GM18868 (cell line): ENCODE results near the gene RGL2.
A peak's percentile ranks its signal among the peaks of the same experiment; 100 is the strongest.
"Not testable (repeated sequence)": the region's sequence is repeated elsewhere in the genome, so short reads cannot be mapped to it uniquely, and the experiment has no call there.

Experiments
- ATAC-seq: cut with Tn5 transposase; IDR thresholded peaks from one replicate; pipeline ENCODE4 v1.9.1; 2021; ENCODE audit warnings: mild to moderate bottlenecking, moderate library complexity; ENCODE audit not compliant: unreplicated experiment

RGL2 gene

GRCh38 chr6:33294086-33294823, 4.5 kb downstream of the RGL2 start:
- ATAC-seq = no peak

GRCh38 chr6:33292996-33293682, 5.6 kb downstream of the RGL2 start:
- ATAC-seq = no peak

DNA sequence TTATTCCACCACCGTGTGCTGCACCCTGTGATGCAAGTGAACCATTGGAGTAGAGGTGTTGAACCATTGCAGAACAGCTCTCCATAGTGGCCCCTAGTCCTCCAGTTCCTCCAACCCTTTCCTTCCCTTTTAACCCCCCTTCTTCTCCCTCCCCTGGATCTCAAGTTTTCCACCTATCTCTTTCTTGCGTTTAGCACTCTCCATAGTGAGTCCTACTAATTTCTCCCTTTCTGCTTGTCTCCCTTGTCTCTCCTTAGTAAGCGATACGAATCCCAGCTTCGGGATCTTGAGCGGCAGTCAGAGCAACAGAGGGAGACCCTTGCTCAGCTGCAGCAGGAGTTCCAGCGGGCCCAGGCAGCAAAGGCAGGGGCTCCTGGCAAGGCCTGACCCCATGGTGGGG, 8.3 kb downstream of the RGL2 start:
- ATAC-seq = no peak

DNA sequence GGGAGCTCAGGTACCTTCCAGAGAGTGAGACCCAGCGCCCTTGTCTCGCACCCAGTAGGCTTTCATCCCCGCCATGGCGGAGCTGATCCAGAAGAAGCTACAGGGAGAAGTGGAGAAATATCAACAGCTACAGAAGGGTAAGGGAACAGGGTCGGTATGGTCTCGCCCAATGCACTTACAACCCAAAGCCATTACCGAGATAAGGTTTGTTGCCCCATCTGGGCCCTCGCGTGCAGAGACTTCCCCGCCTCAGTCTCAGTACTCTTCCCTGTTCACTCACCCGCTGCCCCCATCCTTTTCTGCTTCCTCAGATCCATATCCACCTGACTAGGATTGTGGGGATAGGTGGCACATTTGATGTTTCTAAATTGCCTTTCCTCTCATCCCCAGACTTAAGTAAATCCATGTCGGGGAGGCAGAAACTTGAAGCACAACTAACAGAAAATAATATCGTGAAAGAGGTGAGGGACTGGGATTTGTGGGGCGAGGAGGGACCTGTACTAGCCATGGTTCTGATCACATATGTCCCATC, 8.9 kb downstream of the RGL2 start:
- ATAC-seq = peak; percentile 17

- peak; percentile 84 for ATAC-seq
These were observed 9.6 kb downstream of the RGL2 start, which contains the start of the genes PFDN6 and WDR46 for GRCh38 chr6:33288921-33289783. Gene PFDN6 (plus strand): TSS chr6:33289601. CDS start chr6:33289857, 256 bp downstream. Gene WDR46 (minus strand): TSS chr6:33289239. CDS start chr6:33289170, 69 bp downstream.

- ATAC-seq = peak; percentile 9
These were observed 10.4 kb downstream of the RGL2 start for GRCh38 chr6:33288141-33288920.

- no peak for ATAC-seq
These were observed 11.5 kb downstream of the RGL2 start for GRCh38 chr6:33286946-33287914.

- not testable (repeated sequence) for ATAC-seq
These were observed 13.5 kb downstream of the RGL2 start for GRCh38 chr6:33285214-33285613.

GRCh38 chr6:33280539-33280938, 18.2 kb downstream of the RGL2 start:
- no peak for ATAC-seq

DNA sequence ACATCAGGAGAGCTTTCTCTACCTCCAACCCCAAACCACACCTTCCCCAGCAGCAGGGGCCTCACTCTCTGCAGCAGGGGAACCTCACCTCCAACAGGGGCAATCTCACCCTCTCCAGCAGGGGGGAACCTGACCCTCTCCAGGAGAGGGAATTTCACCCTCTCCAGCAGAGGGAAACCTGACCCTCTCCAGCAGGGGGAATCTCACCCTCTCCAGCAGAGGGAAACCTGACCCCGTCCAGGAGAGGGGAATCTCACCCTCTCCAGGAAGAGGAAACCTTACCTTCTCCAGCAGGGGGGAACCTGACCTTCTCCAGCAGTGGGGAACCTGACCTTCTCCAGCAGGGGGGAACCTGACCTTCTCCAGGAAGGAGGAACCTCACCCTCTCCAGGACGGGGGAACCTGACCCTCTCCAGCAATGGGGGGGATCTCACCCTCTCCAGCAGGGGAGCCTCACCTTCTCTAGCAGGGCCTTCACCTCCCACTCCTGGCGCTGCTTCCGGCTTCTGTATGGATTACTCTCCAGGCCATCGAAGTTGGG, 18.7 kb downstream of the RGL2 start:
- no peak for ATAC-seq

DNA sequence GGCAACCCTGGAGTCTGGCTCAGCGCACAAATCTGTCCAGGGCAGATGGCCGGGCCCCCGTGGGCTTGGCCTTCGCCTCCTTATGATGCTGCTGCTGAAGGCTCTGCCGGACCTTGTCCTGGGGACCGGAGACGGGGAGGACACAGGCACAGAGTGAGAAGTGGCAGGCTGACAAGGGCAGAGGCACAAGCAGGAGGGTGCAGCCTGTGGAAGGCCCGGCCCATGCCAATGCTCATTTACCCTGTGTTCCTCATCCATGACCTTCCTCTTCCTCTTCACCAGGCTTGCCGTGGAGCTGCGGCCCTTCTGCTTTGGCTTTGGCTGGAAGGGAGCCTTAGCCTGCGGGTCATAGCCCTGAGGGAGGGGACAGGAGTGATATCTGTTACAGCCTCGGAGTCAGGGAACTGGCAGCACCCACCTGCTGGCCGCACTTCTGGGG, 19.5 kb downstream of the RGL2 start:
- no peak for ATAC-seq

- ATAC-seq = no peak
These were observed 19.9 kb downstream of the RGL2 start for GRCh38 chr6:33278810-33279209.

DNA sequence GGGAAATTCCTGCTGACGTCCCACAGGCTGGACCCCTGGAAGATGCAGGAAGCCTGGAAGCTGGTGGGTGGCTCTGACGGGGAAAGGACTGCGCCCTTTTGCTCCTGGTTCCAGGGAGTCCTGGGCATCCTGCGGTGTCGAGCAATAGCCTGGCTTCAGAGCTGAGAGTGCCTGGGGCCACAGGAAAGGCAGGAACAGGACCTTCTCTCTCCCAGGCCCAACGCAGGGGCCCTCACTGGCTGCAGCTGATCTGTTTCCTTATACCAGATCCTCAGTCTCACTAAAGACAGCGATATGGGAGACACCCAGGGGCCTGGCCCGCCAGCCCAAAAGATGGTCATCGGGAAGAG, 20.4 kb downstream of the RGL2 start:
- no peak for ATAC-seq

- ATAC-seq = no peak
These were observed 20.9 kb downstream of the RGL2 start for GRCh38 chr6:33277663-33278391.

DNA sequence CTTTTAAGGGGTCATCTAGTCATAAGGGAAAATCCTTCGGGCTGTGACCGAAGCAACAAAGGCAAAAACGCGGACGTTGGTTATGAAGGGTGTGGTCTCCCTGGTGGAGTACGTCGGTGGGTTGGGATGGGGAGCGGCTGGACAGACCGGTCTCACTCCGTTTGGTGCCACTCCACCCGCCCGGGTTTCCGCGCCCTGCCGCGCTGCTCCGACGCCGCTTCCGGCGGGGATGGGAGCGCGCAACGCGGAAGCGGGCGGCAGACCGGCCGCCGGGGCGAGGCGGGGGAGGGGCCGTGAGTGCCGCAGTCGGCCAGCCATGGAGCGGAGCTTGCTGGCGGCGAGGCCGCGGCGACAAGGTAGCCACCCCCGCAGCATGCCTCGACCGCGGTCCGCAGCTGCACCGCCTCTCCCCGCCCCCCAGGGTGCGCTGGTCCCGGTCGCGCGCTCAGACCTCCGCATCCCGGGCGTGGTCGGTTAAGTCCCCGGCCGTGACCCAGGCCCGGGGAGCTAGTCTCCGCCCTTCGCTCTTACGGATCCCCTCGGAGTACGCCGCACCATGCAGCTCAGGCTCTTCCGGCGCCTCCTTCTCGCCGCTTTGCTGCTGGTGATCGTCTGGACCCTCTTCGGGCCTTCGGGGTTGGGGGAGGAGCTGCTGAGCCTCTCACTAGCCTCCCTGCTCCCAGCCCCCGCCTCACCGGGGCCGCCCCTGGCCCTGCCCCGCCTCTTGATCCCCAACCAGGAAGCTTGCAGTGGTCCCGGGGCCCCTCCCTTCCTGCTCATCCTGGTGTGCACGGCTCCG, 21.7 kb downstream of the RGL2 start, which contains the start of gene B3GALT4:
Gene B3GALT4 (plus strand): TSS at position 260 of the 799 bp plus-strand sequence. CDS start 297 bp downstream, at position 557.
- peak; percentile 63 for ATAC-seq

GRCh38 chr6:33276581-33276863, 22.2 kb downstream of the RGL2 start:
- no peak for ATAC-seq

DNA sequence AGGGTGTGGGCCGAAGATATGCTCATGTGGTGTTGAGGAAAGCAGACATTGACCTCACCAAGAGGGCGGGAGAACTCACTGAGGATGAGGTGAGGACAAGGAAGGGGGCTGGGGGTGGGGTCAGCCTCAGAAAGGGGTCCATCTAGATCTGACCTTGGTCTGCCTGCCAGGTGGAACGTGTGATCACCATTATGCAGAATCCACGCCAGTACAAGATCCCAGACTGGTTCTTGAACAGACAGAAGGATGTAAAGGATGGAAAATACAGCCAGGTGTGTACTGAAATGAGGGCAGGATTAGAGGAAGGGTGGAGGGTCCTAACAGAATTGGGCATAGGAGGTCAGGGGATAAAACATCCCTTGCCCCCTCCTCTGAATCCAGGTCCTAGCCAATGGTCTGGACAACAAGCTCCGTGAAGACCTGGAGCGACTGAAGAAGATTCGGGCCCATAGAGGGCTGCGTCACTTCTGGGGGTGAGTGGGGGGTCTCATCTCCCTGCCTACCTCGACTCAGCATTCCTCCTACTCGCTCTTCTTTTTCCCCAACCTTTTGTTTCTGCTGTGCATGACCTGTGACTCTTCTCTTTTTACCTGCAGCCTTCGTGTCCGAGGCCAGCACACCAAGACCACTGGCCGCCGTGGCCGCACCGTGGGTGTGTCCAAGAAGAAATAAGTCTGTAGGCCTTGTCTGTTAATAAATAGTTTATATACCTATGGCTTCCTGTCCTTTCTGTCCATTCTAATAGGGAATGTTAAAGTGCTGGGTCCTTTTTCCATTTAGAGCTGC, 22.8 kb downstream of the RGL2 start:
- not testable (repeated sequence) for ATAC-seq
